Loucy (cell line): ENCODE results near the gene KIFC3.
"Not testable (repeated sequence)": the region's sequence is repeated elsewhere in the genome, so short reads cannot be mapped to it uniquely, and the experiment has no call there.

Source experiments
- H2AFZ ChIP-seq: fragments of 200-600 bp; sonication (generic); 2 replicates; pipeline ENCODE4 v1.6.0; 2016; ENCODE audit warnings: antibody characterized with exemption, mild to moderate bottlenecking, low read length, moderate library complexity
- H3F3A ChIP-seq: fragments of 200-600 bp; 2 replicates; pipeline ENCODE4 v1.6.0; 2016; ENCODE audit warnings: antibody characterized with exemption, low read depth, mild to moderate bottlenecking
- H3K27me3 ChIP-seq: fragments of 200-600 bp; sonication (generic); 2 replicates; pipeline ENCODE4 v1.6.1; 2014; ENCODE audit warnings: low read length, mild to moderate bottlenecking; ENCODE audit not compliant: insufficient read depth, poor library complexity, severe bottlenecking
- H3K36me3 ChIP-seq: fragments of 200-600 bp; sonication (generic); 2 replicates; pipeline ENCODE4 v1.6.1; 2016; ENCODE audit warnings: low read length; ENCODE audit not compliant: insufficient read depth
- H3K4me1 ChIP-seq: fragments of 200-600 bp; sonication (generic); 2 replicates; pipeline ENCODE4 v1.5.1; 2014; ENCODE audit warnings: low read length, mild to moderate bottlenecking; ENCODE audit not compliant: insufficient read depth, poor library complexity, severe bottlenecking
- H3K4me2 ChIP-seq: fragments of 200-600 bp; sonication (generic); 2 replicates; pipeline ENCODE4 v1.6.0; 2014; ENCODE audit warnings: antibody characterized with exemption, low read length, low read depth, mild to moderate bottlenecking; ENCODE audit not compliant: poor library complexity, severe bottlenecking
- H3K4me3 ChIP-seq: fragments of 200-600 bp; sonication (generic); 2 replicates; pipeline ENCODE4 v1.5.1; 2014; ENCODE audit warnings: low read length, mild to moderate bottlenecking, mixed read lengths; ENCODE audit not compliant: poor library complexity, severe bottlenecking
- H3K79me2 ChIP-seq: fragments of 200-600 bp; sonication (generic); 2 replicates; pipeline ENCODE4 v1.6.1; 2014; ENCODE audit warnings: low read length; ENCODE audit not compliant: insufficient read depth
- H3K9ac ChIP-seq: fragments of 200-600 bp; sonication (generic); 2 replicates; pipeline ENCODE4 v1.6.0; 2014; ENCODE audit warnings: mild to moderate bottlenecking, low read depth, low read length, moderate library complexity; ENCODE audit not compliant: poor library complexity, severe bottlenecking
- H3K9me2 ChIP-seq: fragments of 200-600 bp; sonication (generic); replicated peaks from 2 replicates; pipeline ENCODE4 v1.6.1; 2016; ENCODE audit warnings: low read depth, low read length, mixed read lengths
- H3K9me3 ChIP-seq: fragments of 200-600 bp; sonication (generic); 2 replicates; pipeline ENCODE4 v1.6.1; 2014; ENCODE audit warnings: mild to moderate bottlenecking, antibody characterized with exemption, low read length, low read depth; ENCODE audit not compliant: insufficient read depth
- H4K20me1 ChIP-seq: fragments of 200-600 bp; sonication (generic); 2 replicates; pipeline ENCODE4 v1.6.0; 2014; ENCODE audit warnings: antibody characterized with exemption, low read length, mild to moderate bottlenecking; ENCODE audit not compliant: insufficient read depth, poor library complexity, severe bottlenecking
- CTCF ChIP-seq: fragments of 200-600 bp; sonication (generic); conservative IDR thresholded peaks from 2 replicates; pipeline ENCODE4 v1.5.1; 2014; ENCODE audit warnings: mild to moderate bottlenecking, antibody characterized with exemption, low read length
- EZH2phosphoT487 ChIP-seq: fragments of 200-600 bp; IDR thresholded peaks from 2 replicates; pipeline ENCODE4 v1.6.1; 2018; ENCODE audit warnings: antibody characterized with exemption, mild to moderate bottlenecking, moderate library complexity, borderline replicate concordance

The KIFC3 gene

GRCh38 chr16:57813466-57813865, 11.2 kb upstream of the KIFC3 start:
- no peaks in the 10 kb centered on the region for H3K9me3 ChIP-seq
- peaks cover 37% of the 10 kb centered on the region for H3K4me1 ChIP-seq
- no peak overlapping the region for H3K9ac ChIP-seq
- no peak for TF ChIP-seq EZH2phosphoT487
- TF ChIP-seq CTCF, result no peak
- H3K4me2 ChIP-seq, result no peak overlapping the region
- H3K79me2 ChIP-seq, result no peaks in the 10 kb centered on the region
- H4K20me1 ChIP-seq, result no peaks in the 10 kb centered on the region
- no peak overlapping the region for H2AFZ ChIP-seq
- no peaks in the 10 kb centered on the region for H3K9me2 ChIP-seq
- H3K27me3 ChIP-seq, result no peaks in the 10 kb centered on the region
- H3K36me3 ChIP-seq, result no peaks in the 10 kb centered on the region
- H3K4me3 ChIP-seq, result no peak overlapping the region
- no peaks in the 10 kb centered on the region for H3F3A ChIP-seq

GRCh38 chr16:57811340-57811739, 9.0 kb upstream of the KIFC3 start:
- not testable (repeated sequence) for H2AFZ ChIP-seq, H3K9me3 ChIP-seq, H3K9ac ChIP-seq, H3K4me3 ChIP-seq, H3K79me2 ChIP-seq, H3F3A ChIP-seq, H3K27me3 ChIP-seq, H4K20me1 ChIP-seq, H3K9me2 ChIP-seq, H3K36me3 ChIP-seq, H3K4me2 ChIP-seq
- H3K4me1 ChIP-seq, result peaks cover 51% of the 10 kb centered on the region

GRCh38 chr16:57810197-57811031, 8.1 kb upstream of the KIFC3 start:
- Histone ChIP-seq H3K9me2 (no peaks in the 10 kb centered on the region), H3F3A (no peaks in the 10 kb centered on the region; the same call in 1 of the 2 replicates), H2AFZ (no peak overlapping the region), H3K9me3 (no peaks in the 10 kb centered on the region), H3K9ac (peak overlapping the region; percentile 51), H3K4me3 (peak overlapping the region; percentile 50), H3K79me2 (no peaks in the 10 kb centered on the region), H3K27me3 (no peaks in the 10 kb centered on the region), H3K4me1 (peaks cover 42% of the 10 kb centered on the region), H3K36me3 (no peaks in the 10 kb centered on the region), H3K4me2 (peak overlapping the region; percentile 73), H4K20me1 (no peaks in the 10 kb centered on the region)
- no peak for TF ChIP-seq CTCF
- no peak for TF ChIP-seq EZH2phosphoT487
